Stimulated activated CD8-positive, alpha-beta memory T cell treated with anti-CD3 and anti-CD28 coated beads, Interleukin-12 subunit alpha, Interleukin-12 subunit beta, amount 100 ng/mL, for 24 hours (primary cell): ENCODE data around the gene HABP2.

Source experiments
- DNase-seq: peaks from one replicate; pipeline ENCODE4 v3.0.0-alpha.2; 2020; ENCODE audit errors: extremely low read depth

HABP2 gene

GRCh38 chr10:113527211-113527906 is 25.5 kb upstream of the HABP2 start:
- DNase-seq, result no peak

GRCh38 chr10:113528876-113529275 is 24.0 kb upstream of the HABP2 start:
- DNase-seq, result no peak

GRCh38 chr10:113529575-113529974 is 23.3 kb upstream of the HABP2 start:
- no peak for DNase-seq

GRCh38 chr10:113530476-113530875 is 22.4 kb upstream of the HABP2 start:
- no peak for DNase-seq

GRCh38 chr10:113532724-113533123 is 20.1 kb upstream of the HABP2 start:
- DNase-seq, result no peak

- DNase-seq, result no peak
Observed at GRCh38 chr10:113533801-113534200, 19.1 kb upstream of the HABP2 start.

- DNase-seq, result no peak
Observed at GRCh38 chr10:113534423-113534822, 18.4 kb upstream of the HABP2 start.

GRCh38 chr10:113537672-113538071 is 15.2 kb upstream of the HABP2 start:
- no peak for DNase-seq

- no peak for DNase-seq
Observed at GRCh38 chr10:113538151-113538550, 14.7 kb upstream of the HABP2 start.

GRCh38 chr10:113539789-113540188 is 13.1 kb upstream of the HABP2 start:
- DNase-seq, result no peak

GRCh38 chr10:113540845-113541548 is 11.9 kb upstream of the HABP2 start:
- DNase-seq, result no peak

GRCh38 chr10:113541549-113541927 is 11.3 kb upstream of the HABP2 start:
- DNase-seq, result no peak

GRCh38 chr10:113543107-113543955 is 9.5 kb upstream of the HABP2 start:
- no peak for DNase-seq

GRCh38 chr10:113544392-113544791 is 8.5 kb upstream of the HABP2 start:
- no peak for DNase-seq

- no peak for DNase-seq
Observed at GRCh38 chr10:113547426-113547825, 5.4 kb upstream of the HABP2 start.

GRCh38 chr10:113549856-113550255 is 3.0 kb upstream of the HABP2 start:
- no peak for DNase-seq

- no peak for DNase-seq
Observed at GRCh38 chr10:113550365-113550764, 2.5 kb upstream of the HABP2 start.

- DNase-seq, result no peak
Observed at GRCh38 chr10:113552014-113552413, 839 bp upstream of the HABP2 start.

GRCh38 chr10:113553149-113553548 is 296 bp downstream of the HABP2 start:
- DNase-seq, result no peak

- no peak for DNase-seq
Observed at GRCh38 chr10:113554214-113554613, 1.4 kb downstream of the HABP2 start.

GRCh38 chr10:113555245-113555644 is 2.4 kb downstream of the HABP2 start:
- DNase-seq, result no peak

- no peak for DNase-seq
Observed at GRCh38 chr10:113555751-113556150, 2.9 kb downstream of the HABP2 start.

- no peak for DNase-seq
Observed at GRCh38 chr10:113557424-113557862, 4.6 kb downstream of the HABP2 start.
